Chondrocyte (in vitro differentiated cells): ENCODE results near the gene FTL. TPM values are rescaled to one million over a fixed set of nuclear protein-coding genes. Genes with fewer than 3 reads are reported as not detected.

ENCODE experiments used
- DNase-seq: peaks from one replicate; pipeline ENCODE4 v3.0.0; 2021; ENCODE audit warnings: mixed read lengths, low spot score
- H3K27ac Mint-ChIP-seq: one replicate; pipeline ENCODE4 v1.8.0; 2021; ENCODE audit warnings: mild to moderate bottlenecking, moderate library complexity, mixed read lengths; ENCODE audit not compliant: unreplicated experiment
- H3K27me3 Mint-ChIP-seq: 2 replicates; pipeline ENCODE4 v1.8.0; 2021; ENCODE audit warnings: low read depth, mixed read lengths
- H3K36me3 Mint-ChIP-seq: 2 replicates; pipeline ENCODE4 v1.8.0; 2021; ENCODE audit warnings: low read depth, mixed read lengths
- H3K4me1 Mint-ChIP-seq: 2 replicates; pipeline ENCODE4 v1.8.0; 2021; ENCODE audit warnings: low read depth, mild to moderate bottlenecking, mixed read lengths
- H3K4me3 Mint-ChIP-seq: one replicate; pipeline ENCODE4 v1.8.0; 2021; ENCODE audit warnings: mild to moderate bottlenecking, moderate library complexity, mixed read lengths; ENCODE audit not compliant: unreplicated experiment
- H3K9me3 Mint-ChIP-seq: 2 replicates; pipeline ENCODE4 v1.8.0; 2021; ENCODE audit warnings: low read depth, mixed read lengths
- CTCF ChIP-seq: fragments of 200-600 bp; sonication (generic); IDR thresholded peaks from 2 replicates; pipeline ENCODE4 v1.5.0; 2021; ENCODE audit warnings: antibody characterized with exemption, mild to moderate bottlenecking, moderate library complexity
- total RNA-seq: library from RNA; stranded (reverse); gene quantifications from 3 replicates; pipeline ENCODE4 v1.2.1, GENCODE V29; 2021

Gene FTL
- total RNA-seq, 1 donor from 2014 or later, result 1,722 TPM

GRCh38 chr19:48967346-48968178 is 2.5 kb downstream of the FTL start:
- no peaks in the 10 kb centered on the region for H3K9me3 Mint-ChIP-seq
- TF ChIP-seq CTCF, result no peak
- peaks cover 15% of the 10 kb centered on the region for H3K36me3 Mint-ChIP-seq
- DNase-seq, result no peak
- peak overlapping the region; percentile 96 for H3K27ac Mint-ChIP-seq
- no peaks in the 10 kb centered on the region for H3K27me3 Mint-ChIP-seq
- H3K4me1 Mint-ChIP-seq, result peaks cover 51% of the 10 kb centered on the region
- H3K4me3 Mint-ChIP-seq, result peak overlapping the region; percentile 93

- no peak for DNase-seq
- H3K27ac Mint-ChIP-seq, result peak overlapping the region; percentile 96
- H3K4me3 Mint-ChIP-seq, result peak overlapping the region; percentile 28
Observed at GRCh38 chr19:48968179-48968661, 3.1 kb downstream of the FTL start.

GRCh38 chr19:48968813-48969218 is 3.7 kb downstream of the FTL start:
- H3K4me1 Mint-ChIP-seq, result peaks cover 39% of the 10 kb centered on the region
- H3K36me3 Mint-ChIP-seq, result peaks cover 19% of the 10 kb centered on the region
- H3K27ac Mint-ChIP-seq, result peak overlapping the region; percentile 27
- DNase-seq, result no peak
- no peak overlapping the region for H3K4me3 Mint-ChIP-seq
- H3K9me3 Mint-ChIP-seq, result no peaks in the 10 kb centered on the region
- no peak for TF ChIP-seq CTCF
- no peaks in the 10 kb centered on the region for H3K27me3 Mint-ChIP-seq

More at GRCh38 chr19:48968179-48968661, 3.1 kb downstream of the FTL start:
- TF ChIP-seq CTCF, result no peak
- Mint-ChIP-seq H3K27me3 (no peaks in the 10 kb centered on the region), H3K4me1 (peaks cover 45% of the 10 kb centered on the region), H3K9me3 (no peaks in the 10 kb centered on the region), H3K36me3 (peaks cover 19% of the 10 kb centered on the region)

GRCh38 chr19:48969276-48970138 is 4.4 kb downstream of the FTL start:
- DNase-seq, result no peak
- H3K4me3 Mint-ChIP-seq, result no peak overlapping the region
- H3K4me1 Mint-ChIP-seq, result peaks cover 32% of the 10 kb centered on the region
- H3K9me3 Mint-ChIP-seq, result no peaks in the 10 kb centered on the region
- no peak for TF ChIP-seq CTCF
- H3K27me3 Mint-ChIP-seq, result no peaks in the 10 kb centered on the region
- H3K27ac Mint-ChIP-seq, result no peak overlapping the region
- H3K36me3 Mint-ChIP-seq, result peaks cover 20% of the 10 kb centered on the region

GRCh38 chr19:48970139-48970766 is 5.1 kb downstream of the FTL start:
- H3K36me3 Mint-ChIP-seq, result peaks cover 20% of the 10 kb centered on the region
- no peak overlapping the region for H3K4me3 Mint-ChIP-seq
- H3K4me1 Mint-ChIP-seq, result peaks cover 26% of the 10 kb centered on the region
- no peak overlapping the region for H3K27ac Mint-ChIP-seq
- H3K9me3 Mint-ChIP-seq, result no peaks in the 10 kb centered on the region
- H3K27me3 Mint-ChIP-seq, result no peaks in the 10 kb centered on the region
- no peak for DNase-seq
- TF ChIP-seq CTCF, result no peak
